Measurements from ENCODE around the gene ZKSCAN5.

ZKSCAN5 gene

DNA sequence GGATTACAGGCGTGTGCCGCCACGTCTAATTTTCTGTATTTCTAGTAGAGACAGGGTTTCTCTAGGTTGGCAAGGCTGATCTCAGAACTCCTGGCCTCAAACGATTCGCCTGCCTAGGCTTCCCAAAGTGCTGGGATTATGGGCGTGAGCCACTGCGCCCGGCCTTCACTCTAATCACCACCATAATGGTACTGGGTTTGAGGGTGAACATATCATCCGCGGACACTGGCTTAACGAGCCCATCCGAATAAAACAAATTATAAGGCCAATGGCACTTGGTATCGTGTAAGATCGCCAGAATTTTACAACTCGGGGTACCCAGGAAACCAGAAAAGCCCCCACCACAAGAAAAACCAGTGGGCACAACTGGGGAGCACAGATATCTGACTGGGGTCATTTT is 46.9 kb downstream of the ZKSCAN5 start:
- no peak for TF ChIP-seq POLR2AphosphoS5 (IDR thresholded peaks at IDR 0.05; ENCODE audit: low read depth, low read length)
- TF ChIP-seq TAF1 (IDR thresholded peaks at IDR 0.05; ENCODE audit: borderline replicate concordance, insufficient read depth, low read length), result no peak
- TF ChIP-seq, protein P1, sequence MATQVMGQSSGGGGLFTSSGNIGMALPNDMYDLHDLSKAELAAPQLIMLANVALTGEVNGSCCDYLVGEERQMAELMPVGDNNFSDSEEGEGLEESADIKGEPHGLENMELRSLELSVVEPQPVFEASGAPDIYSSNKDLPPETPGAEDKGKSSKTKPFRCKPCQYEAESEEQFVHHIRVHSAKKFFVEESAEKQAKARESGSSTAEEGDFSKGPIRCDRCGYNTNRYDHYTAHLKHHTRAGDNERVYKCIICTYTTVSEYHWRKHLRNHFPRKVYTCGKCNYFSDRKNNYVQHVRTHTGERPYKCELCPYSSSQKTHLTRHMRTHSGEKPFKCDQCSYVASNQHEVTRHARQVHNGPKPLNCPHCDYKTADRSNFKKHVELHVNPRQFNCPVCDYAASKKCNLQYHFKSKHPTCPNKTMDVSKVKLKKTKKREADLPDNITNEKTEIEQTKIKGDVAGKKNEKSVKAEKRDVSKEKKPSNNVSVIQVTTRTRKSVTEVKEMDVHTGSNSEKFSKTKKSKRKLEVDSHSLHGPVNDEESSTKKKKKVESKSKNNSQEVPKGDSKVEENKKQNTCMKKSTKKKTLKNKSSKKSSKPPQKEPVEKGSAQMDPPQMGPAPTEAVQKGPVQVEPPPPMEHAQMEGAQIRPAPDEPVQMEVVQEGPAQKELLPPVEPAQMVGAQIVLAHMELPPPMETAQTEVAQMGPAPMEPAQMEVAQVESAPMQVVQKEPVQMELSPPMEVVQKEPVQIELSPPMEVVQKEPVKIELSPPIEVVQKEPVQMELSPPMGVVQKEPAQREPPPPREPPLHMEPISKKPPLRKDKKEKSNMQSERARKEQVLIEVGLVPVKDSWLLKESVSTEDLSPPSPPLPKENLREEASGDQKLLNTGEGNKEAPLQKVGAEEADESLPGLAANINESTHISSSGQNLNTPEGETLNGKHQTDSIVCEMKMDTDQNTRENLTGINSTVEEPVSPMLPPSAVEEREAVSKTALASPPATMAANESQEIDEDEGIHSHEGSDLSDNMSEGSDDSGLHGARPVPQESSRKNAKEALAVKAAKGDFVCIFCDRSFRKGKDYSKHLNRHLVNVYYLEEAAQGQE (IDR thresholded peaks at IDR 0.05; ENCODE audit: insufficient read depth in 1 of 2, low read depth in 2 of 2, low read length in 2 of 2), result no peak
- no peak for TF ChIP-seq FOXP2 (optimal IDR thresholded peaks at IDR 0.05; ENCODE audit: borderline replicate concordance, extremely low read depth, extremely low read length, insufficient read depth)
- TF ChIP-seq SIN3A (IDR thresholded peaks at IDR 0.05; ENCODE audit: borderline replicate concordance, insufficient read depth, low read length), result no peak

DNA sequence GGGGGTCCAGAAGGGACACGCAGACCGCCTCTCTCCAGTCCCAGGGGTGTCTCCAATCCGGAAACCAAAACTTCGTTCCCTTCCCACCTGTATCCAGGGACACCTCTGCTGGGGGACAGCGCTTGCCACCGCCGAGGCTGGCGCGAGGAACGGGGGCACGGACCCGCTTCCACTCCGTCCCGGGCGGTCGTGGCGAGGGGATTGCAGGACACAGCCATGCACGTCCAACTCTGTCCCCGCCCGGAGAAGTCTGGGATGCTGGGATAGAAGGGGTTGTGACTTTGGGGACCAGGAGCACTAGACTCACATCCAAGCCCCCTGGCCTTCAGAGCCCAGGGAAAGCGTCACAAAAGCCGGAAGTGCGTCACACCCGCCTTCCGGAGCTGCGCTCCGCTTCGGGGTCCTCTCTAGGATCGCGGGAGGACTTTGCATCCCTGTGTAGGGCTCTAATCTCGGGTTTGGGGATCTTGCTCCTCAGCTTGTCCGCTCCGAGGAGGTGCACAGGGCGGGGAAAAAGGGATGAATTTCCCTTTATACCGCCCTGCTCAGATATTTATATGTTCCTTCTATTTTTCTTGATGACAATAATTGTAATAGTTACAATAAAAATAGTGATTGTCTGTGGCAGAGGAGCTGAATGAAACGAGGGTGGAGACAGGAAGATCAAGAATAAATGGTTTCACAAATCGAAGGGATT is 47.5 kb downstream of the ZKSCAN5 start, which contains the start of gene FAM200A:
TSS of gene FAM200A (minus strand) at position 348 of the 697 bp plus-strand sequence. CDS start 3,707 bp downstream, outside the sequence.
- TF ChIP-seq TAF1 (IDR thresholded peaks at IDR 0.05; ENCODE audit: borderline replicate concordance, insufficient read depth, low read length), result peak; percentile 79; the same call in 1 of the 2 replicates
- no peak; the same call in 1 of the 2 replicates for TF ChIP-seq SIN3A (IDR thresholded peaks at IDR 0.05; ENCODE audit: borderline replicate concordance, insufficient read depth, low read length)
- peak; percentile 96 for TF ChIP-seq POLR2AphosphoS5 (IDR thresholded peaks at IDR 0.05; ENCODE audit: low read depth, low read length)
- peak; percentile 13 for TF ChIP-seq FOXP2 (optimal IDR thresholded peaks at IDR 0.05; ENCODE audit: borderline replicate concordance, extremely low read depth, extremely low read length, insufficient read depth)

DNA sequence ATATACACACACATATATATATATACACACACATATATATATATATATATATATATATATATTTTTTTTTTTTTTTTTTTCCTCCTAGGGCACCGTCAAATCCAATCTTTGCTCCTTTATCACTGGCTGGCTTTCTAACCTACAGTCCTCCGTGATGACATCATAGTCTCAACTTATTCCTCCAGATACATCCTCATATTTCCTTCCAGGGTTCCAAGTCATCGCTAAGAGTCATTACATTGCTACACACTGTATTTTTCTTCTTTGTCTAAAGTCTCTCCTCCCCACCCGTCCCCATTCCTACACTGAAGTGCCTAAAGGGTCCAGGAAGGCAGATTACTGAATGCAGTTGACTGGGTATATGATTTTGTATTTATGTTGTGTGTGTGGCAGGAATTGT is 48.6 kb downstream of the ZKSCAN5 start:
- no peak for TF ChIP-seq FOXP2 (optimal IDR thresholded peaks at IDR 0.05; ENCODE audit: borderline replicate concordance, extremely low read depth, extremely low read length, insufficient read depth)
- TF ChIP-seq SIN3A (IDR thresholded peaks at IDR 0.05; ENCODE audit: borderline replicate concordance, insufficient read depth, low read length), result no peak
- TF ChIP-seq POLR2AphosphoS5 (IDR thresholded peaks at IDR 0.05; ENCODE audit: low read depth, low read length), result no peak
- TF ChIP-seq, protein P1 (IDR thresholded peaks at IDR 0.05; ENCODE audit: insufficient read depth in 1 of 2, low read depth in 2 of 2, low read length in 2 of 2), result no peak
- TF ChIP-seq TAF1 (IDR thresholded peaks at IDR 0.05; ENCODE audit: borderline replicate concordance, insufficient read depth, low read length), result no peak

DNA sequence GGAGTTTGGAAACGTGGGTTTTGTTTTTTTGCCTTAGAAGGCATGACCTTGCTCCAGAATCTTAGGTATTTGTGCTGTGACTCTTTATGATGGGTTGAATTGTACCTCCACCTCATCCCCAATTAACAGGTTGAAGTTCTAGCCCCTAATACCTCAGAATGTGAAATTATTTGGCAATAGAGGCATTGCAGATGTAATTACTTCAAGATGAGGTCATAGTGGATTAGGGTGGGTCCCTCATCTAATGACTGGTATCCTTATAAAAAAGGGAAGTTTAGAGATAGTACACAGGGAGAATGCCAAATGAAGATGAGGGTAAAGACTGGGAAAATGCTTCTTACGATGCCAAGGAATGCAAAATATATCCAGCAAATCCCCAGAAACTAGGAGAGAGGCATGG is 50.5 kb downstream of the ZKSCAN5 start:
- no peak for TF ChIP-seq SIN3A (IDR thresholded peaks at IDR 0.05; ENCODE audit: borderline replicate concordance, insufficient read depth, low read length)
- TF ChIP-seq TAF1 (IDR thresholded peaks at IDR 0.05; ENCODE audit: borderline replicate concordance, insufficient read depth, low read length), result no peak
- TF ChIP-seq POLR2AphosphoS5 (IDR thresholded peaks at IDR 0.05; ENCODE audit: low read depth, low read length), result no peak
- TF ChIP-seq, protein P1 (IDR thresholded peaks at IDR 0.05; ENCODE audit: insufficient read depth in 1 of 2, low read depth in 2 of 2, low read length in 2 of 2), result no peak
- TF ChIP-seq FOXP2 (optimal IDR thresholded peaks at IDR 0.05; ENCODE audit: borderline replicate concordance, extremely low read depth, extremely low read length, insufficient read depth), result no peak

DNA sequence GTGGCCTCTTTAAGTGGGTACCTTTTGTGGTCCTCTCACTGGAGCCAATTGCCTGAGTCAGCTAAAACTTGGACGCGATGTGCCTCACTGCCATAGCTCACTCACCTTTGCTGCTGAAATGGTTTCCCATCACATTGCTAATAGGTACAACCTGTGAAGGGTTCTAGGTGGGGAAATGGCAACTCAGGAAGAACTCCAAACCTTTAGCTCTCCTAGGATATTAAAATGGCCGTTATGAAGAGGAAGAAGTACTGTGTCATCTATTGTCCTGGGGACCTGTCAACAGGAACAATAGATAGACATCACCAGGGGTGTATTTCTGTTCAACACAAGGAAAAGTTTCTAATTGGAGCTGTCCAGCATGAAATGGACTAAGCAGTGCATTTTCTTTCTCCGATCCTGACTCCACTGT is 52.7 kb downstream of the ZKSCAN5 start:
- TF ChIP-seq, protein P1 (IDR thresholded peaks at IDR 0.05; ENCODE audit: insufficient read depth in 1 of 2, low read depth in 2 of 2, low read length in 2 of 2), result peak; percentile 59 to 84
- no peak for TF ChIP-seq SIN3A (IDR thresholded peaks at IDR 0.05; ENCODE audit: borderline replicate concordance, insufficient read depth, low read length)
